Hepatocyte (in vitro differentiated cells): ENCODE data around the gene MBNL1.

Experiments used
- CTCF ChIP-seq: fragments of 200-600 bp; sonication (generic); IDR thresholded peaks from 2 replicates; pipeline ENCODE4 v1.5.1; 2016; ENCODE audit warnings: antibody characterized with exemption, mild to moderate bottlenecking; ENCODE audit not compliant: poor library complexity
- EZH2 ChIP-seq: fragments of 200-600 bp; sonication (generic); IDR thresholded peaks from 2 replicates; pipeline ENCODE4 v1.6.1; 2016; ENCODE audit warnings: antibody characterized with exemption, mild to moderate bottlenecking, borderline replicate concordance
- EZH2phosphoT487 ChIP-seq: fragments of 200-600 bp; sonication (generic); IDR thresholded peaks from one replicate; pipeline ENCODE4 v1.6.1; 2018; ENCODE audit warnings: antibody characterized with exemption, mild to moderate bottlenecking, low read depth, moderate library complexity; ENCODE audit not compliant: unreplicated experiment, severe bottlenecking

GRCh38 chr3:152333928-152334327, 65.2 kb downstream of the MBNL1 start:
- TF ChIP-seq CTCF, result no peak
- TF ChIP-seq EZH2, result no peak
- no peak for TF ChIP-seq EZH2phosphoT487
